Measurements from ENCODE around the gene TTYH3. TPM values are rescaled to one million over a fixed set of nuclear protein-coding genes. Genes with fewer than 3 reads are reported as not detected.
A peak's percentile ranks its signal among the peaks of the same experiment; 100 is the strongest.

TTYH3 gene
- total and polyA plus RNA-seq, 9 of the 15 experiments (the other 6 are each of a cell fraction or from before 2014, with no cell fraction given): 0.01 to 5.5 (median 1.1) TPM

DNA sequence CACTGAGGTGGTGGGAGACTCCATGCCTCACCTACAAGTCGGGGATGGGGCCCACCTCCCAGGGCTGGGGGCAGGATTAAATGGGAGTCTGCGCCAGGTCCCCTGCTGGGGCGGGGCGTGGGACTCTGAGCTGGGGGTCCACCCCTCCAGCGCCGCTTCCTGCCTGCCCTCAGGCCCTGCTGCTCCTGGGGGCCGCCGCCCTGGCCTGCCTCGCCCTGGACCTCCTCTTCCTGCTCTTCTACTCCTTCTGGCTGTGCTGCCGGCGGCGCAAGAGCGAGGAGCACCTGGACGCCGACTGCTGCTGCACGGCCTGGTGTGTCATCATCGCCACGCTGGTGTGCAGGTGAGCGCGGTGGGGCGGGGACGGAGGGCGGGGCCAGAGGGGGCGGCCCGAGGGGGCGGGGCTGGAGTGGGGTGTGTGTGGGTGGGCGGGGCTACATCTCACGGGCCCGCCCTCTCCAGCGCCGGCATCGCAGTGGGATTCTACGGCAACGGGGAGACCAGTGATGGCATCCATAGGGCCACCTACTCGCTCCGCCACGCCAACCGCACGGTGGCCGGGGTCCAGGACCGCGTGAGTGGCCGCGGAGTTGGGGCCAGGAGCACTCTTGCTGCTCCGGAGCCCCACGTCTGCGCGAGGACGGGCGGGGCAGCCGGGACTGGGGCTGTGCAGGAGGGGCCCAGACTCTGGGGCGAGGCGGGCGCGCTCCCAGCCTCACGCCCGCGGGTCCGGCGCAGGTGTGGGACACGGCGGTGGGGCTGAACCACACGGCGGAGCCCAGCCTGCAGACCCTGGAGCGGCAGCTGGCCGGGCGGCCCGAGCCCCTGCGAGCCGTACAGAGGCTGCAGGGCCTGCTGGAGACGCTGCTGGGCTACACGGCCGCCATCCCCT is 15.1 kb downstream of the TTYH3 start (continued):
- TF ChIP-seq YY1 (IDR thresholded peaks at IDR 0.05; ENCODE audit: borderline replicate concordance in 1 of 3, control insufficient read depth in 1 of 3, extremely low read depth in 1 of 3, insufficient read depth in 3 of 3, insufficient read length in 1 of 3, insufficient replicate concordance in 2 of 3, low read depth in 1 of 3, low read length in 2 of 3) (peak in 1 of 3 experiments; percentile 3), ZFP30 (CRISPR knock-in tag; IDR thresholded peaks at IDR 0.05; ENCODE audit: borderline replicate concordance) (no peak), ZNF644 (tag; IDR thresholded peaks at IDR 0.05; ENCODE audit: low read depth) (no peak), GATAD2A (IDR thresholded peaks at IDR 0.05) (no peak), NR2F6 (CRISPR knock-in tag; IDR thresholded peaks at IDR 0.05) (no peak), FOXA1 (IDR thresholded peaks at IDR 0.05; ENCODE audit: borderline replicate concordance) (no peak), ZNF561 (CRISPR knock-in tag; conservative IDR thresholded peaks at IDR 0.05) (no peak), HNRNPUL1 (IDR thresholded peaks at IDR 0.05; ENCODE audit: low read length) (no peak), SIX5 (IDR thresholded peaks at IDR 0.05; ENCODE audit: borderline replicate concordance in 1 of 2, insufficient read depth in 1 of 2, low read depth in 1 of 2, low read length in 2 of 2) (no peak), CREBBP (IDR thresholded peaks at IDR 0.05; ENCODE audit: low read depth, low read length) (no peak), PCBP1 (IDR thresholded peaks at IDR 0.05; ENCODE audit: low read depth, low read length, poor library complexity, severe bottlenecking) (no peak), MAZ (CRISPR knock-in tag; conservative IDR thresholded peaks at IDR 0.05 in 1 of 2, IDR thresholded peaks at IDR 0.05 in 1 of 2) (0 out of 4 replicates have a peak, but pooled peaks of 1 of the 2 experiments have one; percentile 15), HNRNPK (IDR thresholded peaks at IDR 0.05; ENCODE audit: low read depth, low read length, poor library complexity, severe bottlenecking) (no peak), ZNF197 (CRISPR knock-in tag; IDR thresholded peaks at IDR 0.05; ENCODE audit: low read depth) (no peak)
- TF ChIP-seq, protein P1, sequence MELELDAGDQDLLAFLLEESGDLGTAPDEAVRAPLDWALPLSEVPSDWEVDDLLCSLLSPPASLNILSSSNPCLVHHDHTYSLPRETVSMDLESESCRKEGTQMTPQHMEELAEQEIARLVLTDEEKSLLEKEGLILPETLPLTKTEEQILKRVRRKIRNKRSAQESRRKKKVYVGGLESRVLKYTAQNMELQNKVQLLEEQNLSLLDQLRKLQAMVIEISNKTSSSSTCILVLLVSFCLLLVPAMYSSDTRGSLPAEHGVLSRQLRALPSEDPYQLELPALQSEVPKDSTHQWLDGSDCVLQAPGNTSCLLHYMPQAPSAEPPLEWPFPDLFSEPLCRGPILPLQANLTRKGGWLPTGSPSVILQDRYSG (tag; conservative IDR thresholded peaks at IDR 0.05; ENCODE audit: low read depth): no peak
- TF ChIP-seq, protein P2, sequence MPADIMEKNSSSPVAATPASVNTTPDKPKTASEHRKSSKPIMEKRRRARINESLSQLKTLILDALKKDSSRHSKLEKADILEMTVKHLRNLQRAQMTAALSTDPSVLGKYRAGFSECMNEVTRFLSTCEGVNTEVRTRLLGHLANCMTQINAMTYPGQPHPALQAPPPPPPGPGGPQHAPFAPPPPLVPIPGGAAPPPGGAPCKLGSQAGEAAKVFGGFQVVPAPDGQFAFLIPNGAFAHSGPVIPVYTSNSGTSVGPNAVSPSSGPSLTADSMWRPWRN (IDR thresholded peaks at IDR 0.05; ENCODE audit: low read depth): no peak
- TF ChIP-seq, protein P3, sequence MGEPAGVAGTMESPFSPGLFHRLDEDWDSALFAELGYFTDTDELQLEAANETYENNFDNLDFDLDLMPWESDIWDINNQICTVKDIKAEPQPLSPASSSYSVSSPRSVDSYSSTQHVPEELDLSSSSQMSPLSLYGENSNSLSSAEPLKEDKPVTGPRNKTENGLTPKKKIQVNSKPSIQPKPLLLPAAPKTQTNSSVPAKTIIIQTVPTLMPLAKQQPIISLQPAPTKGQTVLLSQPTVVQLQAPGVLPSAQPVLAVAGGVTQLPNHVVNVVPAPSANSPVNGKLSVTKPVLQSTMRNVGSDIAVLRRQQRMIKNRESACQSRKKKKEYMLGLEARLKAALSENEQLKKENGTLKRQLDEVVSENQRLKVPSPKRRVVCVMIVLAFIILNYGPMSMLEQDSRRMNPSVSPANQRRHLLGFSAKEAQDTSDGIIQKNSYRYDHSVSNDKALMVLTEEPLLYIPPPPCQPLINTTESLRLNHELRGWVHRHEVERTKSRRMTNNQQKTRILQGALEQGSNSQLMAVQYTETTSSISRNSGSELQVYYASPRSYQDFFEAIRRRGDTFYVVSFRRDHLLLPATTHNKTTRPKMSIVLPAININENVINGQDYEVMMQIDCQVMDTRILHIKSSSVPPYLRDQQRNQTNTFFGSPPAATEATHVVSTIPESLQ (CRISPR knock-in tag; IDR thresholded peaks at IDR 0.05): 0 out of 2 replicates have a peak, but pooled peaks have one; percentile 54
- TF ChIP-seq, protein P4, sequence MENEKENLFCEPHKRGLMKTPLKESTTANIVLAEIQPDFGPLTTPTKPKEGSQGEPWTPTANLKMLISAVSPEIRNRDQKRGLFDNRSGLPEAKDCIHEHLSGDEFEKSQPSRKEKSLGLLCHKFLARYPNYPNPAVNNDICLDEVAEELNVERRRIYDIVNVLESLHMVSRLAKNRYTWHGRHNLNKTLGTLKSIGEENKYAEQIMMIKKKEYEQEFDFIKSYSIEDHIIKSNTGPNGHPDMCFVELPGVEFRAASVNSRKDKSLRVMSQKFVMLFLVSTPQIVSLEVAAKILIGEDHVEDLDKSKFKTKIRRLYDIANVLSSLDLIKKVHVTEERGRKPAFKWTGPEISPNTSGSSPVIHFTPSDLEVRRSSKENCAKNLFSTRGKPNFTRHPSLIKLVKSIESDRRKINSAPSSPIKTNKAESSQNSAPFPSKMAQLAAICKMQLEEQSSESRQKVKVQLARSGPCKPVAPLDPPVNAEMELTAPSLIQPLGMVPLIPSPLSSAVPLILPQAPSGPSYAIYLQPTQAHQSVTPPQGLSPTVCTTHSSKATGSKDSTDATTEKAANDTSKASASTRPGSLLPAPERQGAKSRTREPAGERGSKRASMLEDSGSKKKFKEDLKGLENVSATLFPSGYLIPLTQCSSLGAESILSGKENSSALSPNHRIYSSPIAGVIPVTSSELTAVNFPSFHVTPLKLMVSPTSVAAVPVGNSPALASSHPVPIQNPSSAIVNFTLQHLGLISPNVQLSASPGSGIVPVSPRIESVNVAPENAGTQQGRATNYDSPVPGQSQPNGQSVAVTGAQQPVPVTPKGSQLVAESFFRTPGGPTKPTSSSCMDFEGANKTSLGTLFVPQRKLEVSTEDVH (IDR thresholded peaks at IDR 0.05; ENCODE audit: low read depth, partially characterized antibody): no peak
